Epidermal melanocyte (primary cell): ENCODE results near the gene NAMPT.
"Not testable (repeated sequence)": the region's sequence is repeated elsewhere in the genome, so short reads cannot be mapped to it uniquely, and the experiment has no call there.

Experiments used
- DNase-seq: peaks from one replicate; pipeline ENCODE4 v3.0.0; 2011; ENCODE audit warnings: low spot score; ENCODE audit not compliant: insufficient read length

Gene NAMPT

GRCh38 chr7:106304568-106304967, 19.8 kb upstream of the NAMPT start:
- no peak for DNase-seq

GRCh38 chr7:106298631-106299030, 13.8 kb upstream of the NAMPT start:
- DNase-seq: not testable (repeated sequence)

- DNase-seq: not testable (repeated sequence)
Observed at GRCh38 chr7:106298155-106298554, 13.4 kb upstream of the NAMPT start.

- DNase-seq: no peak
Observed at GRCh38 chr7:106294334-106294733, 9.6 kb upstream of the NAMPT start.

DNA sequence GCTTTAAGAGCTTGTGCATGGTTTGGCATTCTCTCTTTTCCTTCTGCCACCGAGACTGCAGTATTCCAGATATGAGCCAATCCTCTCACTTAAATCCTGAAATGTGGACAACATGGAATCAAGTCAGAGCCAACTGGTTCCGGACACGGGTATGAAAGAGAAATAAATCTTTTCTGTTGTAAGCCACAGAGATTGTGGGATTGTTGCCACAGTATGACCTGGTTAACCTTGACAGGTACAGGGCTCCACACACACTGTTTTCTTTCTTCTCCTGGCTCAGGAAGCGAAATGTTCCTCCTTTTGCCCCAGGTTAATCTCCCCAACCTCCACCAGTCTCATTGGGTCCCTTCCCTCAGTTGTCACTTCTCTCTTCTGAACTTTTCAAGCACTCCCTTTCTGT, 6.5 kb upstream of the NAMPT start:
- no peak for DNase-seq

DNA sequence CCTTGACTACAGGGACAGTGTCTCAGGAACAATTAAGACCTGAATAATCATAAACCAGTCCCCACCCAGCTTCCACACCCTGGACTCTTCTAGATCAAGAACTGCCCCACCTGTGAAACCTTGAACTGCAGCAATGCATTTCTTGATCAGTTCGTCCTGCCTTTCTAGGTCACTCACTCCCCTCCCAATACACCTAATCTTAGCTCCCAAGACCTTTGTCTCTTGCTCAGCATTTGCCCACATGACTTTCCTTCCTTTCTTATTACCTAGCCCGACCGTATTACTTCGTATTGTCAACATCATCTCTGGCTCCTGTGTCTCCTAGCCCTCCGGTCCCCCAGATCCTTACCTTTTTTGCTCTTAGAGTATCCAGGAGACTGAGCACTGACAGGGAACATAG, 5.5 kb upstream of the NAMPT start:
- DNase-seq: no peak

DNA sequence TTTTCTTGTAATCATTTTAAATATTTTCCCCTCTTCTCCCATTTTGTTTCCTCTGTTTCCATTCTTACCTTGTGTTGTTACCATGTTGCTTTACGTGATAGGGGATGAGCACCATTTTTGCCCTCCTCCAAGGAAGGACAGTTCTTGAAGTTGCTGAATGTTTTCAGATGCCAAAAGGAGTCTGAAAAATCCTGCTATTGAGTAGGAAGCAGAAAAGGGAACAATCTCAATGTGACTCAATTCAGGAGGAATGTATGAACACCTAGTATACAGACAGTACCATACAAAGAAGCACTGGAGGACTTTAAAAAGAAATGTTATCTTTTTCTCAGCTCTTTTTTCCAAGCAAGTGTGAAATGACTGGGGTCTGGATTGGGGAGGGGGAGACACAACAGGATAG, 5.1 kb upstream of the NAMPT start:
- no peak for DNase-seq

DNA sequence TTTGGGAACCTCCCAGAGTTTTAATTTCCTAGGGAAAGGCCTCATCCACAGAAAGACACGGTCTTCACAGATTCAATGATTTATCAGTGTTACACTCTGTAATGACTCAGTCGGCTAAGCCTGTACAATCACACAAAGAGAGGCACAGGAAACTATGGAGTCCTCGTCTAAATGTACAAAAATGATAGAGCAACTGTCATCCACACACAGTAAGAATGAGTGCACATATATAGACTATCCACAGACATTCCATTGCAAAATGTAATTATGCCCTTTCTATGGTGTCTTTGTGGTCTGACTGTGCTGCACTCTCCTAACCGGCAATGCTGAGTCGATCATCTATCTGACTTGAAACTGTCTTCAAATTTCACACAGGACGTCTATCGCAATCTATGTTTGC, 3.5 kb upstream of the NAMPT start:
- DNase-seq: no peak

DNA sequence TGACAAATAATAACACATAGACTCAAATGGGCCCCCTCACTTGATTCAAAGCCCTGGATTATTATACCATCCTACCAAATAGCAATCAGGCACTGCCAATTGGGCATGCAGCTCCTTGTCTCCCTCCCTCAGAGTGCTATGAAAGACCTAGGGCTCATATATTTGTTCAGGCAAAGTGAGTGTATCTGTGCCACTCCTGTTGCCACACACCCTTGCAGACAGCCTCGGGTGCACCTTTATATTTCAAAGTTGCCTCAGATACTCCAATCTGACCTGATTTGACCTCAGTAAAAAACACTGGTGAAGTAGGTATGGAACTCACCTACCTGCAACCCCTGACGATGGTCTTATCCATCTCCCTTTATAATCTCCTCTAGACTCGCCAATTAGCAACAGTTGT, 3.0 kb upstream of the NAMPT start:
- DNase-seq: no peak

- DNase-seq: no peak
Observed at GRCh38 chr7:106285855-106286492, 1.2 kb upstream of the NAMPT start.

- DNase-seq: peak; percentile 75
Observed at GRCh38 chr7:106285051-106285854, 470 bp upstream of the NAMPT start.

DNA sequence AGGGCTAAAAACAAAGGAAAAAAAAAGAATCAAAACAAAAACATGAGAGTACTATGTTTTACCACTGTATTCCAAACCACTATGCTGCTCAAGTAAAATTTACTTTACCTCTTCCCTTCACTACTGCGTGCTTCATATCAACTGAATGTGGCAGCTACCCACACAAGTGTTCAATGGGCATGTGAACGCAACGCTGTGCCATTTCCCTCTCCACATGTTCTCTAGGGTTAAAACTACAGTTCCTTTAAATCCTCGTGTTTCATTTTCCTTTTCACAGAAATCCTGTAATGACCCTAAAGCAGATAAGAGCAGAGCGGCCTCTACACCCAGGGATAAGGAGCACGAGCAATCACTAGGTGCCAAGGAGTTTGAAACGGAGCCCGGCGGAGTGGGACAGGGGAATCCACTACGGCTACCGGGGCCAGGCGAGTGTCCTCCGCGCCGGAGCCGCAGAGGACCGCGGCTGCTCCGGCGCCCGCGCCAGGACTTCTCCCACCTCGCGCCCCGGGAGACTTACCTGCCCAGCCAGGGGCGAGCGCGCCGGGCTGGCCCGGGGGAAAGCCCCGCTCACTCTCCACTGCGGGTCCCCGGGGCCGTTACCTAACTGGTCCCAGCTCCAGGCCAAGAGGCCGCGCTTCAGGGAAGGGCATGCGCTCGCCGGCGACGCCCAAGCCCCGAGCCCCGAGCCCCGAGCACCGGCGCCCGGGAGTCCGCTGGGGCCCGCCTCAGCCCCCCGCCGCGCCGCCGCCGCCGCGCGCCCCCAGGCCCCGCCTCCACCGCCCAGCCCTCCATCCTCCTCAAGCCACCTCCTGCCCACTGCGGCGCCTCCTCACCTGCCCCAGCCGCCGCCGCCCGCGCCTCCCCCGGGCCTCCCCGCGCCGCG, 711 bp downstream of the NAMPT start:
- DNase-seq: no peak

DNA sequence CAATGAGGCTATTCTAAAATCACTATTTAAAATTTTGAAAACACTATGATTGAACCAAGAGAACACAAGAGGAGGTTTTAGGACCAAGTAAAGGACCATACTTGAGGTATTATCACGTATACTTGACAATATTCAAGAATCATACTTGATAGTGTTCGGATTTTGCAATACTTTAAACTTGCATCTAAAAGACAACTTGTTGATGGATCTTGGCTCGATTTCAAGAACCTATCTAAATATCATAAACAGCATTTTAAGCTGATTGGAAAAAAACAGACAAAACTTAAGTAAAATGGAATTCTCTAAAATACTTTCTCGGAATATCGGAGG, 1.3 kb downstream of the NAMPT start:
- DNase-seq: no peak

DNA sequence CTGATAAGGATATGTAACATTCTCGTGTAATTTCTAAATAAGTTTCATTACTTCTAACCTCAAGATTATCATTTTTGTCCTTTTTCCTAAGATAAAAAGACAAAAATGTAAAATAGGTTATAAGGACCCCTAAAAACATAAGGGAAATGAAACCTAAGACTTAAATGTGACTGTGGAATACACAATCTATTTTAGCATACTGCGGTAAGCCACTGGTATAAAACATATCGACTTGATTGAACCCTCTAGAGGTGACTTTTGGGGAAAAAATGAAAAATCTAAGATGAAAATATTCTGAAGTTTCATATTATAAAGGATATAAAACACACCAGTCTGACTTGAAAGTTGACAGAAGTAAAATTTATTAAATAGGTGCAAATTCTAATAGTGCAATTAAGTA, 1.9 kb downstream of the NAMPT start:
- no peak for DNase-seq

DNA sequence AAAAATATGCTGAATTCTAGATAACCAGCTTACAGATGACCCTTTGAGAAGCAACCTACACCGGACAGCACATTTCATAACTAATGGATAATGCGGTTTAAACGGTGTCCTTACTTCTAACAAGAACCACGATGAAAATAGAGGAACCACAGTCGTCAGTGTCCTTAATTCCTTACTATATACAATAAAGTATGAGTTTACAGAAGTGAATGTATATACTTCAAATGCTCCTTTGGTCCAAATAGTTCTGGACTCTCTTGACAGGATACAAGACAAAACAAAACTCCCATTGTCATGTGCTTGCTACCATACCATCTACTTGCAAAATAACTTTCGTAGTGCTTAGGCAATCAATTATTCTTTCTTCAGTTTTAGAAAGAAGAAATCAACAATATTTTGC, 2.4 kb downstream of the NAMPT start:
- DNase-seq: no peak

- DNase-seq: no peak
Observed at GRCh38 chr7:106281585-106282318, 3.0 kb downstream of the NAMPT start.

DNA sequence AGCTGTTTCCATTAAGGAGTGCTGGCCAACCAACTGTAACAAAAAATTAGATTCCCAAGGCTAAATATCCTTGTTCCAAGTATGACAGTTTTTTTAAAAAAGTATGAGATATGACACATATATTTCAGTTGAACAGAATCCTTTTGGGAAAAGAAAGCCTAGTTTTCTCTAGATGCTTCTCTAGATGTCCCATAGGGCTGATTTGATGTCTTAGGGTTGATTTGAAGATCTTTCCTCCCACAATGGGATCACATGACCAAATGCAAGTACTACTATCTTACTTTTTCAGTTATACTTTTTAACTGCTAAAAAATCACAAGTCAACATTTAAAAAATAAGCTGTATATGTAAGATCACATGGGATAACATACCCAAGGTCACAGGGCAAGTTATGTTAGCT, 3.7 kb downstream of the NAMPT start:
- no peak for DNase-seq

DNA sequence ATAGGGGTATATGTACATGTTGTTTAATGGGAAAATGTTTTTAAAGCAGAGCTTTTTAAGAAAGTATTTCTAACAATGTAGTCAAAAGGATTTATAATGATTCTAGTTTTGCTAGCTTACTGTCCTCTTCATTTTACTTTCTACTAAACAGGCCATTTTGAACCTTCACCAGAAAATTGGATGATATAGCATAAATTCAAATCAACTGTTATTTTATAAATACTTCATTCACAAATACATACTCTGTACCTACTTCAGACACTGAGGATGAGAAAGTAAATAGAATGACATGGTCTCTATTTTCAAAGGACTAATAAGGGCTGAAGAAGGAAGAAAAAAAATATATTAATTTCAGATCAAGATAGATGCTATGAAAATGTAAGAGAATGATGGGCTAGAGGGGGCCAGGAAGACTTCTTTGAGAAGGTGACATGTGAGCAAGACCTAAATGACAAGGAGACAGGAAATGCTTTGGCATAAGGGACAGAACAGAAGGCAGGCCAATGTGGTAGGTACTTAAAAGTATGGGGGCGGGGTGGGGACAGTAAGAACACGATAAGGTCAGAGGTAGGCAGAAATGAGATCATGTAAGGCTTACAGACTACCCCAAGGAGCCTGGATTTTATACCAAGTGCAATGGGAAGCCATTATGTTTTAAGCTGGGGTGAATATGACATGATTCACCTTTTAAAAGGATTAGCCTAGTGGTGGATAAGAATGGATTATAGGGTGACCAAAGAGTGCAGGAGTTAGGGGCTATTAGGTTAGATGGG, 5.2 kb downstream of the NAMPT start:
- DNase-seq: no peak

GRCh38 chr7:106278695-106279094, 6.1 kb downstream of the NAMPT start:
- DNase-seq: no peak

GRCh38 chr7:106277976-106278375, 6.8 kb downstream of the NAMPT start:
- DNase-seq: no peak

- DNase-seq: no peak
Observed at GRCh38 chr7:106276513-106276912, 8.3 kb downstream of the NAMPT start.
